BLaER1 treated with 17β-estradiol and CSF1 and Interleukin-3, amounts not matched to agents 10 nM and 100 nM (cell line): Measurements from ENCODE around the gene KLHL24.
"Not testable (repeated sequence)": the region's sequence is repeated elsewhere in the genome, so short reads cannot be mapped to it uniquely, and the experiment has no call there.

Source experiments
- H3K27ac ChIP-seq, 11 experiments: shearing (Covaris generic); formaldehyde crosslinking; 2 replicates each; pipeline ENCODE4 v1.8.1; 2022
- H3K27me3 ChIP-seq, 11 experiments: shearing (Covaris generic); formaldehyde crosslinking; 2 replicates each; pipeline ENCODE4 v1.8.1; 2022
- H3K36me3 ChIP-seq, 11 experiments: shearing (Covaris generic); formaldehyde crosslinking; 2 replicates each; pipeline ENCODE4 v1.8.1; 2022
- H3K4me1 ChIP-seq, 10 experiments: shearing (Covaris generic); formaldehyde crosslinking; 2 replicates each; pipeline ENCODE4 v1.8.1; 2022
- H3K4me2 ChIP-seq, 11 experiments: shearing (Covaris generic); formaldehyde crosslinking; 2 replicates each; pipeline ENCODE4 v1.8.1; 2022
- H3K4me3 ChIP-seq, 10 experiments: shearing (Covaris generic); formaldehyde crosslinking; 2 replicates each; pipeline ENCODE4 v1.8.1; 2022
- H3K9ac ChIP-seq, 11 experiments: shearing (Covaris generic); formaldehyde crosslinking; 2 replicates each; pipeline ENCODE4 v1.8.1; 2022
- H3K9me3 ChIP-seq, 11 experiments: shearing (Covaris generic); formaldehyde crosslinking; replicated peaks in 1 of 11; 2 replicates each; pipeline ENCODE4 v1.8.1; 2022
- H4K20me1 ChIP-seq, 11 experiments: shearing (Covaris generic); formaldehyde crosslinking; 2 replicates each; pipeline ENCODE4 v1.8.1; 2022
- Cebpa-rat ChIP-seq, 11 experiments: shearing (Covaris generic); IDR thresholded peaks; 2 replicates each; pipeline ENCODE4 v1.8.1; 2022

The KLHL24 gene

DNA sequence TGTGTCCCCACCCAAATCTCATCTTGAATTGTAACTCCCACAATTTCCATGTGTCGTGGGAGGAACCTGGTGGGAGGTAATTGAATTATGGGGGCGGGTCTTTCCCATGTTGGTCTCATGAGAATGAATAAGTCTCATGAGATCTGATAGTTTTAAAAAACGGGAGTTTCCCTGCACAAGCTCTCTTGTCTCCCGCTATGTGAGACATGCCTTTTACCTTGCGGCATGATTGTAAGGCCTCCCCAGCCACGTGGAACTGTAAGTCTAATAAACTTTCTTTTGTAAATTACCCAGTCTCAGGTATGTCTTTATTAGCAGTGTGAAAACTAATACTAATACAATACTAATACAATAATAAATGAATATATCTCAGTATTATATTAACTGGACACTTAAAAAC is 52.3 kb downstream of the KLHL24 start:
- H4K20me1 ChIP-seq, result peaks cover 0 to 6% (median 0%) of the 10 kb centered on the region in 11 experiments; a peak in 1 of 22 replicates
- TF ChIP-seq Cebpa-rat (IDR thresholded peaks at IDR 0.05), result no peak
- no peaks in the 10 kb centered on the region for H3K27me3 ChIP-seq
- H3K9me3 ChIP-seq, result peaks cover 0 to 7% (median 0%) of the 10 kb centered on the region in 11 experiments; a peak in 1 of 22 replicates
- no peak overlapping the region for H3K4me2 ChIP-seq
- no peak overlapping the region for H3K4me3 ChIP-seq
- no peak overlapping the region for H3K9ac ChIP-seq
- H3K27ac ChIP-seq, result no peak overlapping the region
- 0 out of 20 replicates have a peak, but pooled peaks cover 0 to 7% (median 0%) of the 10 kb centered on the region in 10 experiments for H3K4me1 ChIP-seq
- peaks cover 0 to 5% (median 0%) of the 10 kb centered on the region in 11 experiments; a peak in 6 of 22 replicates for H3K36me3 ChIP-seq

DNA sequence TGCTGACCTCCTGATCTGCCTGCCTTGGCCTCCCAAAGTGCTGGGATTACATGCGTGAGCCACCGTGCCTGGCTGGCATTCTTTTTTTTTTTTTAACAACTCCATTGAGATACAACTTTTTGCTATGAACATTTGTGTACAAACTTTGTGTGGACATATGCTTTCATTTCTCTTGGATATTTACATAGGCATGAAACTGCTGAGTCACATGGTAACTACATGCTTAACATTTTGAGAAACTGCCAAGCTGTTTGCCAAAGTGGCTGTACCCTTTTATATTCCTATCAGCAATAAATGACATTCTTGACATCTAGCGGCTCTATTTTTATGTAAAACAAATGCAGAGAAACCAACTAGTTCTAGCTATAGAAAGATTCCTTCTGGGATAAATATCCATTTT is 53.5 kb downstream of the KLHL24 start:
- H4K20me1 ChIP-seq, result no peaks in the 10 kb centered on the region
- TF ChIP-seq Cebpa-rat (IDR thresholded peaks at IDR 0.05), result no peak

DNA sequence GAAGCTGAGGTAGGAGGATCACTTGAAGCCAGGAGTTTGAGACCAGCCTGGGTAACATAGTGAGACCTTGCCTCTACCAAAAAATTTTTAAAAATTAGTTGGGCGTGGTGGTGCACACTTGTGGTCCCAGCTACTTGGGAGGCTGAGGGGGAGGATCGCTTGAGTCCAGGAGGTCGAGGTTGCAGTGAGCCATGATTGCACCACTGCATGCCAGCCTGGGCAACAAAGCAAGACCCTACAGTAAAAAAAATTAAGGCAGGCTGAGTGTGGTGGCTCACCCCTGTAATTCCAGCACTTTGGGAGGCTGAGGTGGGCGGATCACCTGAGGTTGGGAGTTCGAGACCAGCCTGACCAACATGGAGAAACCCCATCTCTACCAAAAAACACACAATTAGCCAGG is 54.2 kb downstream of the KLHL24 start:
- not testable (repeated sequence) for H3K4me1 ChIP-seq, H3K9ac ChIP-seq, H3K36me3 ChIP-seq, H3K4me3 ChIP-seq, H3K4me2 ChIP-seq, H4K20me1 ChIP-seq, H3K27me3 ChIP-seq, H3K27ac ChIP-seq, H3K9me3 ChIP-seq

More for the DNA sequence above, 53.5 kb downstream of the KLHL24 start:
- Histone ChIP-seq H3K4me3 (no peak overlapping the region), H3K9ac (no peak overlapping the region), H3K27ac (peak overlapping the region in 1 of 11 experiments; percentile 47; a peak in 1 of 22 replicates), H3K9me3 (peaks cover 0 to 7% (median 0%) of the 10 kb centered on the region in 11 experiments; a peak in 1 of 22 replicates), H3K36me3 (no peaks in the 10 kb centered on the region), H3K27me3 (no peaks in the 10 kb centered on the region), H3K4me2 (no peak overlapping the region), H3K4me1 (peaks cover 0 to 7% (median 0%) of the 10 kb centered on the region in 10 experiments; a peak in 2 of 20 replicates)

- H3K4me2 ChIP-seq, result no peak overlapping the region
- no peak overlapping the region for H3K4me3 ChIP-seq
- TF ChIP-seq Cebpa-rat (IDR thresholded peaks at IDR 0.05), result no peak
- no peaks in the 10 kb centered on the region for H3K27me3 ChIP-seq
- H3K27ac ChIP-seq, result no peak overlapping the region
- no peaks in the 10 kb centered on the region for H4K20me1 ChIP-seq
- H3K36me3 ChIP-seq, result no peaks in the 10 kb centered on the region
- H3K9me3 ChIP-seq, result peaks cover 0 to 7% (median 0%) of the 10 kb centered on the region in 11 experiments; a peak in 1 of 22 replicates
- H3K4me1 ChIP-seq, result peaks cover 0 to 8% (median 0%) of the 10 kb centered on the region in 10 experiments; a peak in 4 of 20 replicates
- no peak overlapping the region for H3K9ac ChIP-seq
Measured at GRCh38 chr3:183690402-183690995, 55.1 kb downstream of the KLHL24 start.

- H3K36me3 ChIP-seq, result no peaks in the 10 kb centered on the region
- TF ChIP-seq Cebpa-rat (IDR thresholded peaks at IDR 0.05), result no peak
- no peak overlapping the region for H3K4me3 ChIP-seq
- no peak overlapping the region for H3K27ac ChIP-seq
- peaks cover 0 to 11% (median 5%) of the 10 kb centered on the region in 10 experiments; a peak in 10 of 20 replicates for H3K4me1 ChIP-seq
- H4K20me1 ChIP-seq, result no peaks in the 10 kb centered on the region
- H3K9ac ChIP-seq, result no peak overlapping the region
- H3K27me3 ChIP-seq, result no peaks in the 10 kb centered on the region
- H3K4me2 ChIP-seq, result no peak overlapping the region
- peaks cover 0 to 3% (median 0%) of the 10 kb centered on the region in 11 experiments; a peak in 1 of 22 replicates for H3K9me3 ChIP-seq
Measured at GRCh38 chr3:183692436-183692835, 57.0 kb downstream of the KLHL24 start.

- no peak overlapping the region for H3K27ac ChIP-seq
- no peak overlapping the region for H3K4me2 ChIP-seq
- no peak for TF ChIP-seq Cebpa-rat (IDR thresholded peaks at IDR 0.05)
- H4K20me1 ChIP-seq, result peaks cover 6 to 24% (median 18%) of the 10 kb centered on the region in 11 experiments; a peak in 17 of 22 replicates
- H3K4me1 ChIP-seq, result peaks cover 17 to 24% (median 21%) of the 10 kb centered on the region in 10 experiments
- H3K36me3 ChIP-seq, result no peaks in the 10 kb centered on the region
- no peak overlapping the region for H3K9ac ChIP-seq
- H3K27me3 ChIP-seq, result no peaks in the 10 kb centered on the region
- no peak overlapping the region for H3K4me3 ChIP-seq
- no peaks in the 10 kb centered on the region for H3K9me3 ChIP-seq
Measured at GRCh38 chr3:183695569-183696364, 60.3 kb downstream of the KLHL24 start.

DNA sequence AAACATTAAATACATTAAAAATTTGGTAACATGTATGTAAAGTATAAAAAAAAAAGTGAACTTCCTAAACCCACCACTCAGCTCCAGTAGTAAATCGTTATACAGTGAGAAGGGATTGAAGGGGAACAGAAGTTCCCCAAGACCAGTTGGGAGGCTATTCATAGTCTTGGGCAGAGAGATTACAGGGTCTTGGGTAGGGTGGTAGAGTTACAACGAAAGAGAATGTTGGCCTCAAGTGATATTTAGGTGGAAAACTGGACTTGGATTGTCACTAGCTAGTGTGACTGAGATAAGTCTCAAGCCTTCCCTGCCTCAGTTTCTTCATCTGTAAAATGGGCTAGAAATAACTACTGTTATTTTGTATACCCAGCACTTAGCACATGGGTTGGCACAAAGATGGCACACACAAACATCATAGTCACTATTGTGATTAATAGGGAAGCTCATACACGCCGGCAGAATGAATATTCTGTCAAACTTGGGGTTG is 61.7 kb downstream of the KLHL24 start:
- peak overlapping the region; percentile 35 to 99 (median 98); a peak in 21 of 22 replicates for H3K27ac ChIP-seq

DNA sequence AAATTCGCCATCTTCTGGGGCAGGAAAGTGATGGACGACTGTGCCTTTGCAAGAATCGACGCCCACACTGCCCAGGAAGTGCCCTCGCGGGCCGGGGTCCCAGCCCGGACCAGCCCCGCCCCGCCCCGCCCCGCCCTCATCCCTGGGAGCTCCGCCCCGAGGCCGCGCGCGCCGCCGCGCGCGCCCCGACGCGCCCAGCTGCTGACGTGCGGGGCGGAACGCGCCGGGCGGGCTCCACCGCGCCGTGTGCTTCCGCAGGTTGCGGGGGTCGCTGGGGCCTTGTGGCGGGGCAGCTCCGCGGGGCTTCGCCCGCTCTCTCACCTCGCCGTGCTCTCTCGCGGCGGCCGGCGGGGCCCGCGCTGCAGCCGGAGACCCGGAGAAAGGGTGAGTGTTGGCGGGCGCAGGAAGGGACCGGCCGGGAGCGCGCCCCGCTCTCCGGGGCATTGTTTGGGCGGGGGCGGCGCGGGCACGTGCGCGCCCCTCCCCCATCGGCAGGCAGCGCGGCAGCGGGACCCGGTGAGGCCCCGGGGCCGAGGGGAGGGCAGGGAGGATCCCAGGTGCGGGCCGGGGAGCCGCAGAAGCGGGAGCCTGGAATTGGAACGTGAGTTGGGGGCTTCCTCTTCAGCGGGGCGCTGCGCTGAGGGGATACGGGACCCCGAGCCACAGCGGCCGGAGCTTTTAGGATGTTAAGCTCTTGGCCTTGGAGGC is 62.3 kb downstream of the KLHL24 start, which contains the start of gene YEATS2:
Gene YEATS2 (plus strand): TSS at position 188 of the 708 bp plus-strand sequence. CDS start 17,366 bp downstream, outside the sequence.
- H3K27me3 ChIP-seq, result no peaks in the 10 kb centered on the region
- H3K4me2 ChIP-seq, result peak within 1 kb of the TSS; percentile 86 to 99 (median 93)
- TF ChIP-seq Cebpa-rat (IDR thresholded peaks at IDR 0.05), result no peak
- H3K9me3 ChIP-seq, result no peaks in the 10 kb centered on the region
- H3K4me3 ChIP-seq, result peak within 1 kb of the TSS; percentile 87 to 100 (median 98)
- H4K20me1 ChIP-seq, result peaks cover 24 to 44% (median 38%) of the 10 kb centered on the region in 11 experiments; a peak in 20 of 22 replicates
- peak within 1 kb of the TSS; percentile 91 to 99 (median 98) for H3K27ac ChIP-seq
- H3K9ac ChIP-seq, result peak within 1 kb of the TSS; percentile 96 to 100 (median 99)
- H3K4me1 ChIP-seq, result peaks cover 37 to 44% (median 41%) of the 10 kb centered on the region in 10 experiments
- H3K36me3 ChIP-seq, result peaks cover 14 to 19% (median 17%) of the 10 kb centered on the region in 11 experiments

More for the DNA sequence above, 61.7 kb downstream of the KLHL24 start:
- H3K36me3 ChIP-seq, result peaks cover 10 to 13% (median 11%) of the 10 kb centered on the region in 11 experiments
- peak overlapping the region; percentile 96 to 100 (median 99); a peak in 20 of 22 replicates for H3K9ac ChIP-seq
- H3K4me1 ChIP-seq, result peaks cover 31 to 38% (median 35%) of the 10 kb centered on the region in 10 experiments
- peak overlapping the region; percentile 39 to 94 (median 62) for H3K4me2 ChIP-seq
- H3K27me3 ChIP-seq, result no peaks in the 10 kb centered on the region
- no peak for TF ChIP-seq Cebpa-rat (IDR thresholded peaks at IDR 0.05)
- H3K4me3 ChIP-seq, result peak overlapping the region; percentile 87 to 100 (median 98)
- peaks cover 18 to 38% (median 32%) of the 10 kb centered on the region in 11 experiments; a peak in 20 of 22 replicates for H4K20me1 ChIP-seq
- no peaks in the 10 kb centered on the region for H3K9me3 ChIP-seq
